ENCODE data around the gene HDAC8.

- TF ChIP-seq, protein P1, sequence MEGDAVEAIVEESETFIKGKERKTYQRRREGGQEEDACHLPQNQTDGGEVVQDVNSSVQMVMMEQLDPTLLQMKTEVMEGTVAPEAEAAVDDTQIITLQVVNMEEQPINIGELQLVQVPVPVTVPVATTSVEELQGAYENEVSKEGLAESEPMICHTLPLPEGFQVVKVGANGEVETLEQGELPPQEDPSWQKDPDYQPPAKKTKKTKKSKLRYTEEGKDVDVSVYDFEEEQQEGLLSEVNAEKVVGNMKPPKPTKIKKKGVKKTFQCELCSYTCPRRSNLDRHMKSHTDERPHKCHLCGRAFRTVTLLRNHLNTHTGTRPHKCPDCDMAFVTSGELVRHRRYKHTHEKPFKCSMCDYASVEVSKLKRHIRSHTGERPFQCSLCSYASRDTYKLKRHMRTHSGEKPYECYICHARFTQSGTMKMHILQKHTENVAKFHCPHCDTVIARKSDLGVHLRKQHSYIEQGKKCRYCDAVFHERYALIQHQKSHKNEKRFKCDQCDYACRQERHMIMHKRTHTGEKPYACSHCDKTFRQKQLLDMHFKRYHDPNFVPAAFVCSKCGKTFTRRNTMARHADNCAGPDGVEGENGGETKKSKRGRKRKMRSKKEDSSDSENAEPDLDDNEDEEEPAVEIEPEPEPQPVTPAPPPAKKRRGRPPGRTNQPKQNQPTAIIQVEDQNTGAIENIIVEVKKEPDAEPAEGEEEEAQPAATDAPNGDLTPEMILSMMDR (IDR thresholded peaks at IDR 0.05): no peak
- TF ChIP-seq EP300 (IDR thresholded peaks at IDR 0.05): no peak
These were observed 4.1 kb downstream of the HDAC8 start for GRCh38 chrX:72568406-72569092.

Data from suprapubic skin (tissue), 3 donors.